Tibial artery (tissue), 4 donors: ENCODE measurements around the gene KLHL5.

ENCODE experiments used
- DNase-seq, 2 donors: peaks; one replicate each; pipeline ENCODE4 v3.0.0-alpha.2; 2019
- H3K27ac ChIP-seq, 2 donors: fragments of 200-600 bp; sonication (generic) in 1 of 2; 1 replicate in 1 of 2; 2 replicates in 1 of 2; pipeline ENCODE4 v1.5.1; 2018 to 2019; ENCODE audit warnings: mild to moderate bottlenecking in 1 of 2
- H3K27me3 ChIP-seq, 2 donors: fragments of 200-600 bp; sonication (generic) in 1 of 2; one replicate each; pipeline versions ENCODE4 v1.5.1 to v1.6.0; 2016 to 2019
- H3K36me3 ChIP-seq, 3 donors: fragments of 200-600 bp; sonication (generic) in 2 of 3; one replicate each; pipeline ENCODE4 v1.5.1; 2016 to 2019; ENCODE audit warnings: mild to moderate bottlenecking in 2 of 3
- H3K4me1 ChIP-seq, 4 donors: fragments of 200-600 bp; sonication (generic) in 2 of 4; 1 replicate in 3 of 4; 2 replicates in 1 of 4; pipeline ENCODE4 v1.5.1; 2016 to 2019
- H3K4me3 ChIP-seq, 2 donors: fragments of 200-600 bp; sonication (generic) in 1 of 2; 1 replicate in 1 of 2; 2 replicates in 1 of 2; pipeline ENCODE4 v1.5.1; 2018 to 2019; ENCODE audit warnings: mild to moderate bottlenecking in 2 of 2
- H3K9me3 ChIP-seq, 3 donors: fragments of 200-600 bp; sonication (generic) in 1 of 3; one replicate each; pipeline ENCODE4 v1.5.1; 2016 to 2019
- intact Hi-C: fragments of 100-400 bp; cut with DNase I; formaldehyde crosslinking; loops from one replicate; pipeline ENCODE4 v1.15.0; 2023; ENCODE audit warnings: low total_unique reads
- TF ChIP-seq, protein P1 (sequence below), 2 experiments: fragments of 200-600 bp in 1 of 2; fragments of 450-650 bp in 1 of 2; IDR thresholded peaks; one replicate each; pipeline ENCODE4 v1.5.1; 2017 to 2019; ENCODE audit warnings: antibody characterized with exemption in 2 of 2, mild to moderate bottlenecking in 1 of 2, moderate library complexity in 1 of 2

KLHL5 gene

DNA sequence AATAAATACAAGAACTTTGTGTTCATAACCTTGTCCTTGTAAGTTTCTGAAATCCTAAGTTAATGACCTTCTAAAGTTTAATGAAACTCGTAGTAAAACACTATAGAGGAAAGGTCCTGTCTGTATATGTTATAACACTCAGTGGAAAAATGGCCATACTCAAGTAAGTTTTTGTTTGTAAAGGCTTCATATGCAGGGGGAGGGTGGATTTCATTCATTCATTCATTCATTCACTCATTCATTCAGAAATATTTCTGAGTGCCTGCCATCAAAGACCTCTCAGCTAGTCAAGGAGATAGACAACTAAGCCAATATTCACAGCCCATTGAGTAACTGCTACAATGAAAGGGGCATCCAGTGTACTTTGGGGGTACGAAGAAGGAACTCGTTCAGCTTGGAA is 22.9 kb upstream of the KLHL5 start:
- Histone ChIP-seq H3K27ac (no peak overlapping the region), H3K4me3 (no peak overlapping the region), H3K4me1 (peaks cover 0 to 6% (median 0%) of the 10 kb centered on the region in 4 donors), H3K9me3 (no peaks in the 10 kb centered on the region), H3K36me3 (no peaks in the 10 kb centered on the region), H3K27me3 (no peaks in the 10 kb centered on the region)
- intact Hi-C loops, result no loop called here
- TF ChIP-seq, protein P1, sequence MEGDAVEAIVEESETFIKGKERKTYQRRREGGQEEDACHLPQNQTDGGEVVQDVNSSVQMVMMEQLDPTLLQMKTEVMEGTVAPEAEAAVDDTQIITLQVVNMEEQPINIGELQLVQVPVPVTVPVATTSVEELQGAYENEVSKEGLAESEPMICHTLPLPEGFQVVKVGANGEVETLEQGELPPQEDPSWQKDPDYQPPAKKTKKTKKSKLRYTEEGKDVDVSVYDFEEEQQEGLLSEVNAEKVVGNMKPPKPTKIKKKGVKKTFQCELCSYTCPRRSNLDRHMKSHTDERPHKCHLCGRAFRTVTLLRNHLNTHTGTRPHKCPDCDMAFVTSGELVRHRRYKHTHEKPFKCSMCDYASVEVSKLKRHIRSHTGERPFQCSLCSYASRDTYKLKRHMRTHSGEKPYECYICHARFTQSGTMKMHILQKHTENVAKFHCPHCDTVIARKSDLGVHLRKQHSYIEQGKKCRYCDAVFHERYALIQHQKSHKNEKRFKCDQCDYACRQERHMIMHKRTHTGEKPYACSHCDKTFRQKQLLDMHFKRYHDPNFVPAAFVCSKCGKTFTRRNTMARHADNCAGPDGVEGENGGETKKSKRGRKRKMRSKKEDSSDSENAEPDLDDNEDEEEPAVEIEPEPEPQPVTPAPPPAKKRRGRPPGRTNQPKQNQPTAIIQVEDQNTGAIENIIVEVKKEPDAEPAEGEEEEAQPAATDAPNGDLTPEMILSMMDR (IDR thresholded peaks at IDR 0.05), result no peak
- DNase-seq, result no peak

DNA sequence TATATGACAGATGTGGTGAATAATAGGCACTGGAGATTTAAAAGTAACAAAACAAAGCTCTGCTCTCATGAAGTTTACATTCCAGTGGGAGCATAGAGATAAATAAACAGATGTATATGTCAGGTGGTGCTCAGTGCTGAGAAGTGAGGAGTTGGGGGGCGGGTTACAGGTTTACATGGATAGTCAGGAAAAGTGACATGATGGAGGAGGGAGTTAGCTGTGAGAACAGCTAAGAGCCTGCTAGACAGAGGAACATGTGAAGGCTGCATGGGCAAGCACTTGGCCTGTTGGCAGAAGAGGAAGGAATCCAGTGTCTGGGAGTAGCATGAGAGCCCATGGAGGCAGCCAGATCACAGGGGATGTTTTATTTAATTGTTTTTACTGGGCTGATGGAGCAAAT is 19.7 kb upstream of the KLHL5 start:
- Histone ChIP-seq H3K4me1 (peaks cover 0 to 10% (median 0%) of the 10 kb centered on the region in 4 donors), H3K27ac (no peak overlapping the region), H3K4me3 (no peak overlapping the region), H3K36me3 (no peaks in the 10 kb centered on the region), H3K27me3 (no peaks in the 10 kb centered on the region), H3K9me3 (no peaks in the 10 kb centered on the region)
- intact Hi-C loops, result no loop called here
- TF ChIP-seq, protein P1 (IDR thresholded peaks at IDR 0.05), result no peak
- no peak for DNase-seq

GRCh38 chr4:39043058-39043860 is 18.8 kb upstream of the KLHL5 start:
- Histone ChIP-seq H3K27me3 (no peaks in the 10 kb centered on the region), H3K27ac (peak overlapping the region in 1 of 2 donors; percentile 62), H3K9me3 (no peaks in the 10 kb centered on the region), H3K36me3 (no peaks in the 10 kb centered on the region), H3K4me3 (peak overlapping the region in 1 of 2 donors; percentile 77), H3K4me1 (peaks cover 0 to 10% (median 0%) of the 10 kb centered on the region in 4 donors)
- TF ChIP-seq, protein P1 (IDR thresholded peaks at IDR 0.05), result no peak
- intact Hi-C loops, result no loop called here
- no peak for DNase-seq

DNA sequence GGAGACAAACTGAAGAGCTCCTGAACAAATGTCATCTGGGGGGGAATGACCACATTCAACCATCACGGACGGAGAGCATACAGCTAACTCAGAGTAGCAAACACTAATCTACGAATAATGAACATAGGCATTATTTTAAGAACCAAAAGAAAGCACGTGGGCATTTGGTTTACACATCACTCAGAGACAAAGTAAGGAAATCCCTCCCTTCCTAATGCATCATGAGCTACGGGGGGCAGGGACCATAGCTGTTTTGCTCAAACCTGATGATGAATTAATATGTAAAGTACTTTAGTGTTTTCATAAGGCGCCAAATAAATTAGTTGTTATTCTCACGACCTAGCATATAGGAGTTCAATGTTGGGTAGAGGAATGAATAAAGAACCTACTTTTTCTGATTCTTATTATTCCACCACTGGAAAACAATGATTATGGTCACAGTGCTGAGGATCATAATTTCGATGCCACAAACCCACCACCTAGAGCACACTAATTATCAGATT is 18.1 kb upstream of the KLHL5 start:
- Histone ChIP-seq H3K27me3 (no peaks in the 10 kb centered on the region), H3K4me3 (peak overlapping the region; percentile 68 to 77), H3K4me1 (peaks cover 0 to 10% (median 0%) of the 10 kb centered on the region in 4 donors), H3K36me3 (no peaks in the 10 kb centered on the region), H3K27ac (peak overlapping the region; percentile 62 to 84), H3K9me3 (no peaks in the 10 kb centered on the region)
- DNase-seq, result no peak
- intact Hi-C loops, result loop anchor here (2.0 kb wide), 1 partner anchor 139 kb away; the partner anchor contains the start of gene WDR19
- TF ChIP-seq, protein P1 (IDR thresholded peaks at IDR 0.05), result no peak

DNA sequence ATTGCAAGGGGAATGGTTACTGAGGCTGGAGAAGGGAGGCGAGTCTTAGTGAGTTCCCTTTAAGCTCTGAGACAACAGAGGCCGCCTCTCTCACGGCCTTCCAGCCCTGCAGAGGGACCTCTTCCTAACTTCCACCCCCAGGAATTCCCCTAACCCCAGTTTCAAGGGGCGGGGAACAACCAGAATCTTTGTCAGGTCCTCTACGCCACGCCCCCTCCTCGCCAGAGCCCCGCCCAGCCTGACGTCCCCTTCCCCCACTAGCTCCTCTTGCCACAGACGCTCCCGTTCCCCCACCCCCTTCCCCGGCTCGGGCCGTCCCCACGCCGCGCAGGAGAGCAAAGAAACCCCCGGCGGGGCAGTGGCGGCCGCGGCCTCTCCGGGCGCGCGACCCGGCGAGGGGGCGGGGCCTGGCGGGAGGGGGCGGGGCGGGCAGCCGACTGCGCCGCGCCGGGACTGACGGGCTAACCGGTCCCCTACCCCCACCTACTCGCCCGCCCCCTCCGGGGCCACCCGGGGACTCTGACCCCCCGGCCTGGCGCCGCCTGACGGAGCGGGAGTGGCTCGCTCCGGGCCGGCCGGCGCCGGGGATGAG is 17.6 kb upstream of the KLHL5 start:
- Histone ChIP-seq H3K4me1 (peaks cover 0 to 10% (median 0%) of the 10 kb centered on the region in 4 donors), H3K27me3 (no peaks in the 10 kb centered on the region), H3K27ac (peak overlapping the region; percentile 62 to 84), H3K4me3 (peak overlapping the region; percentile 68 to 77), H3K36me3 (no peaks in the 10 kb centered on the region), H3K9me3 (no peaks in the 10 kb centered on the region)
- DNase-seq, result peak; percentile 91 to 94
- TF ChIP-seq, protein P1 (IDR thresholded peaks at IDR 0.05), result no peak
- intact Hi-C loops, result loop anchor here (2.0 kb wide), 1 partner anchor 138 kb away; the partner anchor contains the start of gene WDR19
